GDM1 (cell line): ENCODE results near the gene GPS1.
A peak's percentile ranks its signal among the peaks of the same experiment; 100 is the strongest.
"Not testable (repeated sequence)": the region's sequence is repeated elsewhere in the genome, so short reads cannot be mapped to it uniquely, and the experiment has no call there.

Source experiments
- DNase-seq: peaks from one replicate; lab custom pipeline; 2025; lab: John Stamatoyannopoulos, UW

GPS1 gene

GRCh38 chr17:82028966-82029365 lies 22.7 kb upstream of the GPS1 start:
- no peak for DNase-seq

GRCh38 chr17:82029391-82029790 lies 22.3 kb upstream of the GPS1 start:
- no peak for DNase-seq

- no peak for DNase-seq
Measured at GRCh38 chr17:82029990-82030469, 21.7 kb upstream of the GPS1 start.

GRCh38 chr17:82030470-82031302 lies 21.0 kb upstream of the GPS1 start:
- peak; percentile 82 for DNase-seq

GRCh38 chr17:82031303-82031884 lies 20.3 kb upstream of the GPS1 start, which contains the start of gene RAC3:
RAC3 (plus strand) TSS chr17:82031678; CDS start chr17:82031762, 84 bp downstream.
- DNase-seq, result peak; percentile 9

GRCh38 chr17:82031885-82032627 lies 19.6 kb upstream of the GPS1 start:
- peak; percentile 8 for DNase-seq

GRCh38 chr17:82033359-82034085 lies 18.2 kb upstream of the GPS1 start:
- no peak for DNase-seq

GRCh38 chr17:82034371-82035011 lies 17.2 kb upstream of the GPS1 start:
- no peak for DNase-seq

GRCh38 chr17:82035488-82035887 lies 16.2 kb upstream of the GPS1 start:
- DNase-seq, result no peak

- no peak for DNase-seq
Measured at GRCh38 chr17:82035956-82036633, 15.6 kb upstream of the GPS1 start.

- no peak for DNase-seq
Measured at GRCh38 chr17:82036634-82037091, 15.0 kb upstream of the GPS1 start.

GRCh38 chr17:82037092-82037888 lies 14.4 kb upstream of the GPS1 start, which contains the start of gene DCXR:
DCXR (minus strand) TSS chr17:82037697; CDS start chr17:82037682, 15 bp downstream.
- peak; percentile 92 for DNase-seq

- no peak for DNase-seq
Measured at GRCh38 chr17:82037889-82038195, 13.9 kb upstream of the GPS1 start.

- not testable (repeated sequence) for DNase-seq
Measured at GRCh38 chr17:82038796-82039409, 12.8 kb upstream of the GPS1 start.

GRCh38 chr17:82039695-82040299 lies 11.9 kb upstream of the GPS1 start:
- no peak for DNase-seq

- DNase-seq, result no peak
Measured at GRCh38 chr17:82041144-82041814, 10.4 kb upstream of the GPS1 start.

- DNase-seq, result no peak
Measured at GRCh38 chr17:82042649-82043048, 9.0 kb upstream of the GPS1 start.

- DNase-seq, result no peak
Measured at GRCh38 chr17:82043507-82043906, 8.2 kb upstream of the GPS1 start.
